ENCODE data around the gene SH3BGR. TPM values are rescaled to one million over a fixed set of nuclear protein-coding genes. Genes with fewer than 3 reads are reported as not detected.

The SH3BGR gene
- total RNA-seq, 2 donors from 2014 or later, result 1.0 TPM; not detected in 1

DNA sequence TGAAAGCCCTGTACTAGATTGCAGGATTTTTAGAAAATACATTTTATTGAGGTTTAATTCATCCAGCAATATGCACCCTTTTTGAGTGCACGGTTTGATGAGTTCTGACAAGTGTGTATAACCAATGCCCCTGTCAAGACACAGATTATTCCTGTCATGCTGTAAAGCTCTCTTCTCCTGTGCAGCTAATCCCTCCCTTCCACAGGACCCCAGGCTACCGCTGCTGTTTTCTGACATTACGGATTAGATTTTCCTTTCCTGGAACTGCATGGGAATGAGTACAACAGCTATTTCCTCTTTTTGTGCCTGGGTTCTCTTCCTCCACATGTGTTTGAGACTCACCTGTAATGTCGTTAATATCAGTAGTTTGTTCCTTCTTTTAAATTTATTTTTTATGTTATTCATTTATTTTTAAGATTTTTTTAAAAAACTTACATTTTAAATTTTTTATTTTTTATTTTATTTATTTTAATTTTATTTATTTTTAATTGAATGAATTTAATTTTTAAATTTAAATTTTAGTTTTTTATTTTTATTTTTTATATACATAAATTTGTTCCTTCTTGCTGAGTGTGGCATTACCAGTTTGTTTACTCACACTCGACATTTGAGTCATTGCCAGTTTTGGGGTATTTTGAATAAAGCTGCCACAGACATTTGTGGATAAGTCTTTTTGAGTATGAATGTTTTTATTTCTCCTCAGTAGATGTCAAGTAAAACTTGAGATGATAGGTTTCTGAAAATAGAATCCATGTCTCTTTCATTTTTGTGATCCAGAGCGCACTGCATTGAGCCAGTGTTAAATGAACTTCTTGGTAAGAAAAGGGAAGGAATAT is 82.0 kb downstream of the SH3BGR start:
- Histone ChIP-seq H3K27ac (no peak overlapping the region), H3K27me3 (no peaks in the 10 kb centered on the region), H3K4me3 (no peak overlapping the region), H3K36me3 (replicated peaks in 1 of 2; ENCODE audit: insufficient read depth in 1 of 2, low read depth in 2 of 2) (no peaks in the 10 kb centered on the region), H3K9me3 (no peaks in the 10 kb centered on the region), H3K4me1 (peaks cover 11% of the 10 kb centered on the region)
- no peak for DNase-seq
- no peak for TF ChIP-seq POLR2A (IDR thresholded peaks at IDR 0.05)
- TF ChIP-seq, protein P1, sequence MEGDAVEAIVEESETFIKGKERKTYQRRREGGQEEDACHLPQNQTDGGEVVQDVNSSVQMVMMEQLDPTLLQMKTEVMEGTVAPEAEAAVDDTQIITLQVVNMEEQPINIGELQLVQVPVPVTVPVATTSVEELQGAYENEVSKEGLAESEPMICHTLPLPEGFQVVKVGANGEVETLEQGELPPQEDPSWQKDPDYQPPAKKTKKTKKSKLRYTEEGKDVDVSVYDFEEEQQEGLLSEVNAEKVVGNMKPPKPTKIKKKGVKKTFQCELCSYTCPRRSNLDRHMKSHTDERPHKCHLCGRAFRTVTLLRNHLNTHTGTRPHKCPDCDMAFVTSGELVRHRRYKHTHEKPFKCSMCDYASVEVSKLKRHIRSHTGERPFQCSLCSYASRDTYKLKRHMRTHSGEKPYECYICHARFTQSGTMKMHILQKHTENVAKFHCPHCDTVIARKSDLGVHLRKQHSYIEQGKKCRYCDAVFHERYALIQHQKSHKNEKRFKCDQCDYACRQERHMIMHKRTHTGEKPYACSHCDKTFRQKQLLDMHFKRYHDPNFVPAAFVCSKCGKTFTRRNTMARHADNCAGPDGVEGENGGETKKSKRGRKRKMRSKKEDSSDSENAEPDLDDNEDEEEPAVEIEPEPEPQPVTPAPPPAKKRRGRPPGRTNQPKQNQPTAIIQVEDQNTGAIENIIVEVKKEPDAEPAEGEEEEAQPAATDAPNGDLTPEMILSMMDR (IDR thresholded peaks at IDR 0.05), result no peak
- whole genome bisulfite sequencing, 2 donors, result 65 to 75% methylated on average over 6 of the region's 6 CpGs
- ATAC-seq, result no peak
- intact Hi-C loops (cut with DNase I), result no loop called here

DNA sequence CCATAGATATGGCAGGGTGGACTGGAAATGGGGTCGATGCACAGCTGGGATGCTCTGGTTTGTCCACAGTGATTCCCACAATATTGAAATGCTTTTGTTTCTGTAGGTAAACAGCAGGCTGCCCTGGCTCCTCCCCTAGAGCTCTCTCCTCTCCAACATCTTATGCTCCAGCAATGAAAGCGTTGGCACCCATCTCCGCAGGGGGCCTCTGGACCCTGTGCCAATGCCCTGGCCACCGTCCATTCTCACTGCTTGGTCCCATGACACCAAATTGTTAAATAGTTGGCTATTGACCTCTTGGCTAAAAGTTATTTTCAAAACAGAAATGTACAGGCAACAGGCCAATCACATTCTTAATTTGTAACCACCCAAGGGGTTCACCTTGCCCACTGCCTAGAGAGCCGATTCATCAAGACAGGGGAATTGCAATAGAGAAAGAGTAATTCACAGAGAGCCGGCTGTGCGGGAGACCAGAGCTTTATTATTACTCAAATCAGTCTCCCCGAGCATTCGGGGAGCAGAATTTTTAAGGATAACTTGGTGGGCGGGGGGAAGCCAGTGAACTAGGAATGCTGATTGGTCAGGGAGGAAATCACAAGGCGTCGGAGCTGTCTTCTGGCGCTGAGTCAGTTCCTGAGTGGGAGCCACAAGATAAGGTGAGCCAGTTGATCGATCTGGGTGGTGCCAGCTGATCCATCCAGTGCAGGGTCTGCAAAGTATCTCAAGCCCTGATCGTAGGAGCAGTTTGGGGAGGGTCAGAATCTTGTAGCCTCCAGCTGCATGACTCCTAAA is 84.1 kb downstream of the SH3BGR start:
- H3K27me3 ChIP-seq, result no peaks in the 10 kb centered on the region
- H3K27ac ChIP-seq, result peak overlapping the region in 2 of 4 donors; percentile 33 to 34
- no peak for TF ChIP-seq POLR2A (IDR thresholded peaks at IDR 0.05)
- TF ChIP-seq, protein P1 (IDR thresholded peaks at IDR 0.05), result no peak
- peaks cover 3% of the 10 kb centered on the region for H3K4me1 ChIP-seq
- 63 to 72% methylated on average over 14 to 15 of the region's 15 CpGs for WGBS, 2 donors
- no peak overlapping the region for H3K4me3 ChIP-seq
- ATAC-seq (peak; percentile 65), DNase-seq (peak in 1 of 4 donors; percentile 30)
- no peaks in the 10 kb centered on the region for H3K9me3 ChIP-seq
- no peaks in the 10 kb centered on the region for H3K36me3 ChIP-seq (replicated peaks in 1 of 2; ENCODE audit: insufficient read depth in 1 of 2, low read depth in 2 of 2)
- intact Hi-C loops (cut with DNase I), result no loop called here

GRCh38 chr21:39536835-39537234 is 85.1 kb downstream of the SH3BGR start:
- TF ChIP-seq POLR2A (IDR thresholded peaks at IDR 0.05), result no peak
- TF ChIP-seq, protein P1 (IDR thresholded peaks at IDR 0.05), result no peak
- Histone ChIP-seq H3K27ac (no peak overlapping the region), H3K27me3 (no peaks in the 10 kb centered on the region), H3K9me3 (no peaks in the 10 kb centered on the region), H3K36me3 (replicated peaks in 1 of 2; ENCODE audit: insufficient read depth in 1 of 2, low read depth in 2 of 2) (no peaks in the 10 kb centered on the region), H3K4me3 (no peak overlapping the region), H3K4me1 (peaks cover 3% of the 10 kb centered on the region)
- intact Hi-C loops (cut with DNase I), result no loop called here
- 91% methylated on average over 6 of the region's 6 CpGs for WGBS, 2 donors
- DNase-seq, result no peak
- ATAC-seq, result no peak

DNA sequence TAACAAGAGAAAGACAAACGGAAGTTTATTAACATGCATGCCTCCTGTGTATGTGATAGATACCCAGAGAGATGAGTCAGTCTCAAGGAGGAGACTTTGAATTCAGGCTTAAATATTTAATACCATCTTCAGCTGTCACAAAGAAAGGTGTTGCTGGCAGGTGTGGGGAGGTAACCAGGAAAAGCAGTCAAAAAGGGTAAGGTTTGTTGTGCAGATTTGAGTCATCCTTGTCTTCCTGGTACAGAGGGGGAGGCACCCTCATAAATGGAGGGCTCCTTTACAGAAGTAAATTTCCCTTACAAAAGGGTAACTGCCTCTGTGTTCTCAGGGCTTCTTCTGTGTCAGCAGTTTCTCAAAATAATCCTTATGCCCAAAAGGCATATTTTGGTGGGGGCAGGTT is 85.8 kb downstream of the SH3BGR start:
- no peak for TF ChIP-seq POLR2A (IDR thresholded peaks at IDR 0.05)
- TF ChIP-seq, protein P1 (IDR thresholded peaks at IDR 0.05), result no peak
- no peaks in the 10 kb centered on the region for H3K9me3 ChIP-seq
- no peaks in the 10 kb centered on the region for H3K27me3 ChIP-seq
- H3K36me3 ChIP-seq (replicated peaks in 1 of 2; ENCODE audit: insufficient read depth in 1 of 2, low read depth in 2 of 2), result no peaks in the 10 kb centered on the region
- no peak overlapping the region for H3K4me3 ChIP-seq
- 13 to 53% methylated on average over 1 of the region's 1 CpG for WGBS, 2 donors
- intact Hi-C loops (cut with DNase I), result no loop called here
- no peak for DNase-seq
- peaks cover 3% of the 10 kb centered on the region for H3K4me1 ChIP-seq
- ATAC-seq, result no peak
- H3K27ac ChIP-seq, result no peak overlapping the region

All from body of pancreas (tissue), 4 donors.